Common myeloid progenitor, CD34-positive (primary cell): ENCODE results near the gene DDX54. TPM values are rescaled to one million over a fixed set of nuclear protein-coding genes. Genes with fewer than 3 reads are reported as not detected.

Experiments
- CTCF ChIA-PET: fragments of 350-600 bp; sonication (Branson Sonifier 250); formaldehyde crosslinking; loops from one replicate; lab custom pipeline; 2021; ENCODE audit warnings: antibody characterized with exemption; lab: Charles Lee
- POLR2A ChIA-PET: fragments of 350-600 bp; sonication (Branson Sonifier 250); formaldehyde crosslinking; loops from one replicate; lab custom pipeline; 2021; ENCODE audit warnings: antibody characterized with exemption; lab: Charles Lee
- DNase-seq, 3 donors: peaks; one replicate each; pipeline versions ENCODE4 v3.0.0 to v3.0.0-alpha.2; 2013
- H3K27ac ChIP-seq, 2 experiments: 1 replicate in 1 of 2; 2 replicates in 1 of 2; pipeline ENCODE4 v1.7.0; 2013; ENCODE audit warnings: inconsistent platforms in 2 of 2, low read length in 2 of 2, mild to moderate bottlenecking in 2 of 2, low read depth in 1 of 2, moderate library complexity in 1 of 2; ENCODE audit not compliant: severe bottlenecking in 2 of 2, insufficient read depth in 1 of 2, poor library complexity in 1 of 2
- H3K27me3 ChIP-seq, 5 experiments: replicated peaks in 2 of 5; 1 replicate in 3 of 5; 2 replicates in 2 of 5; pipeline versions ENCODE4 v1.6.1 to v1.7.0; 2013; ENCODE audit warnings: low read length in 4 of 5, mild to moderate bottlenecking in 2 of 5, moderate library complexity in 2 of 5, inconsistent platforms in 1 of 5; ENCODE audit not compliant: insufficient read depth in 5 of 5, control insufficient read depth in 4 of 5
- H3K36me3 ChIP-seq, 4 experiments: 1 replicate in 2 of 4; 2 replicates in 2 of 4; pipeline versions ENCODE4 v1.6.1 to v1.7.0; 2013; ENCODE audit warnings: low read length in 3 of 4, control low read depth in 1 of 4, mild to moderate bottlenecking in 1 of 4; ENCODE audit not compliant: control insufficient read depth in 4 of 4, insufficient read depth in 4 of 4
- H3K4me1 ChIP-seq, 4 experiments: 1 replicate in 3 of 4; 2 replicates in 1 of 4; pipeline versions ENCODE4 v1.6.1 to v1.7.1; 2013; ENCODE audit warnings: low read length in 3 of 4, mild to moderate bottlenecking in 3 of 4, control low read depth in 1 of 4, inconsistent platforms in 1 of 4, moderate library complexity in 1 of 4; ENCODE audit not compliant: control insufficient read depth in 4 of 4, insufficient read depth in 4 of 4; ENCODE audit errors: control extremely low read depth in 1 of 4
- H3K4me3 ChIP-seq, 7 experiments: 1 replicate in 4 of 7; 2 replicates in 3 of 7; pipeline versions ENCODE4 v1.5.1 to v1.7.0; 2013; ENCODE audit warnings: mild to moderate bottlenecking in 7 of 7, low read length in 6 of 7, moderate library complexity in 6 of 7, inconsistent platforms in 2 of 7, low read depth in 2 of 7, control low read depth in 1 of 7; ENCODE audit not compliant: insufficient read depth in 4 of 7, control insufficient read depth in 1 of 7; ENCODE audit errors: extremely low read depth in 1 of 7
- H3K9me3 ChIP-seq, 5 experiments: 1 replicate in 4 of 5; 2 replicates in 1 of 5; pipeline versions ENCODE4 v1.6.1 to v1.7.1; 2013; ENCODE audit warnings: low read length in 4 of 5, mild to moderate bottlenecking in 2 of 5, inconsistent platforms in 1 of 5, low read depth in 1 of 5, moderate library complexity in 1 of 5; ENCODE audit not compliant: control insufficient read depth in 4 of 5, insufficient read depth in 2 of 5; ENCODE audit errors: control extremely low read depth in 1 of 5
- WGBS: methylation state at CpG from one replicate; pipeline ENCODE4 v1.1.5; 2013; ENCODE audit not compliant: insufficient coverage; 5-methylcytosine and 5-hydroxymethylcytosine counted together
- polyA plus RNA-seq: library from polyadenylated mRNA; unstranded; fragments of 120-200 nt; gene quantifications from one replicate; pipeline ENCODE4 v1.2.1, GENCODE V29; 2013

DDX54 gene, protein sequence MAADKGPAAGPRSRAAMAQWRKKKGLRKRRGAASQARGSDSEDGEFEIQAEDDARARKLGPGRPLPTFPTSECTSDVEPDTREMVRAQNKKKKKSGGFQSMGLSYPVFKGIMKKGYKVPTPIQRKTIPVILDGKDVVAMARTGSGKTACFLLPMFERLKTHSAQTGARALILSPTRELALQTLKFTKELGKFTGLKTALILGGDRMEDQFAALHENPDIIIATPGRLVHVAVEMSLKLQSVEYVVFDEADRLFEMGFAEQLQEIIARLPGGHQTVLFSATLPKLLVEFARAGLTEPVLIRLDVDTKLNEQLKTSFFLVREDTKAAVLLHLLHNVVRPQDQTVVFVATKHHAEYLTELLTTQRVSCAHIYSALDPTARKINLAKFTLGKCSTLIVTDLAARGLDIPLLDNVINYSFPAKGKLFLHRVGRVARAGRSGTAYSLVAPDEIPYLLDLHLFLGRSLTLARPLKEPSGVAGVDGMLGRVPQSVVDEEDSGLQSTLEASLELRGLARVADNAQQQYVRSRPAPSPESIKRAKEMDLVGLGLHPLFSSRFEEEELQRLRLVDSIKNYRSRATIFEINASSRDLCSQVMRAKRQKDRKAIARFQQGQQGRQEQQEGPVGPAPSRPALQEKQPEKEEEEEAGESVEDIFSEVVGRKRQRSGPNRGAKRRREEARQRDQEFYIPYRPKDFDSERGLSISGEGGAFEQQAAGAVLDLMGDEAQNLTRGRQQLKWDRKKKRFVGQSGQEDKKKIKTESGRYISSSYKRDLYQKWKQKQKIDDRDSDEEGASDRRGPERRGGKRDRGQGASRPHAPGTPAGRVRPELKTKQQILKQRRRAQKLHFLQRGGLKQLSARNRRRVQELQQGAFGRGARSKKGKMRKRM
- polyA plus RNA-seq = 54.3 TPM

DNA sequence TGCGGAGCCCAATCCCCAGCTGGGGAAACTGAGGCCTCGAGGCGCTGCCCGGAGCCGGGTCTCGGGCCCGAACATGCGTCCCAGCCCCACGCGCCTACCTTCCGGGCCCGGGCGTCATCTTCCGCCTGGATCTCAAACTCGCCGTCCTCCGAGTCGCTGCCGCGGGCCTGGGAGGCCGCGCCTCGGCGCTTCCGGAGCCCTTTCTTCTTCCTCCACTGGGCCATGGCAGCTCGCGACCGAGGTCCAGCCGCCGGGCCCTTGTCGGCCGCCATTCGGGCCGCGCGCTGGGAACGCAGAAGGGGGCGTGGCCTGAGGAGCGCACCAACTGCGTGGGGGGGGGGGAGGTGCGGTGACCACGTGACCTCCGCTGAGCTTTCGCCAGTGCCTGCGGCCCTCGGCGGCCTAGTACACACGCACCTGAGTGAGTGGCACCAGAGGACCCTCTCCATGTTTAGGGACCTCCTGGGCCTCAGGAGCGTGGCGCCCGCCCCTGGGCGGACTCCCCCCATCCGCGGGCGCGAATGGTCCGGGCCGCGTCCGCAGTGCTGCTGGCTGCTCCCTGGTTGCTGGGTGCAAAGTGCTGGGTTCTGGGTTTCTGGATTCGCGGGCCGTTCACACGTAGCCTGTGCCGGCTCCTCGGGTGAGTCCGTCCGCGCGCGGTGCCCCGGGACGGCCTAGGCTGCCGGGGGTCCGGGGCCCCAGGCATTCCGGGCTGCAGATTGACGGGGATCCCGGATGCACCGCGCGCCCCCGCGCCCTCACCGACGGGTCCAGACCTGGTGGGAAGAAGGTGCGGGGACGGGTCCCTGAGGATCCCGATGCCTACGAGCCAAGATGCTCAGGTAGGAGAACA, at the start of gene DDX54, which contains the start of gene RITA1:
TSS of gene DDX54 (minus strand) at position 299 of the 853 bp plus-strand sequence. CDS start at position 272, 27 bp downstream.
TSS of gene RITA1 (plus strand) at position 542 of the 853 bp plus-strand sequence. CDS start 1,026 bp downstream, outside the sequence.
- H3K27ac ChIP-seq = peak within 1 kb of the TSS; percentile 96 to 97
- CTCF ChIA-PET = interaction anchor here (0.6 to 3.5 kb wide), 4 partner anchors 11 to 70 kb away, joined by 3 to 17 read pairs (median 8); no protein-coding TSS in a partner anchor
- POLR2A ChIA-PET = interaction anchor here (0.7 to 1.3 kb wide), 3 partner anchors 23 to 48 kb away, joined by 3 read pairs; no protein-coding TSS in a partner anchor
- DNase-seq = peak; percentile 73 to 88 (median 81)
- peaks cover 0 to 26% (median 22%) of the 10 kb centered on the region in 4 experiments for H3K4me1 ChIP-seq
- H3K4me3 ChIP-seq = peak within 1 kb of the TSS; percentile 74 to 90 (median 85)
- no peaks in the 10 kb centered on the region for H3K9me3 ChIP-seq
- H3K27me3 ChIP-seq = no peaks in the 10 kb centered on the region
- peaks cover 4 to 43% (median 11%) of the 10 kb centered on the region in 4 experiments for H3K36me3 ChIP-seq
- WGBS = under 1% methylated on average over 82 of the region's 89 CpGs

DNA sequence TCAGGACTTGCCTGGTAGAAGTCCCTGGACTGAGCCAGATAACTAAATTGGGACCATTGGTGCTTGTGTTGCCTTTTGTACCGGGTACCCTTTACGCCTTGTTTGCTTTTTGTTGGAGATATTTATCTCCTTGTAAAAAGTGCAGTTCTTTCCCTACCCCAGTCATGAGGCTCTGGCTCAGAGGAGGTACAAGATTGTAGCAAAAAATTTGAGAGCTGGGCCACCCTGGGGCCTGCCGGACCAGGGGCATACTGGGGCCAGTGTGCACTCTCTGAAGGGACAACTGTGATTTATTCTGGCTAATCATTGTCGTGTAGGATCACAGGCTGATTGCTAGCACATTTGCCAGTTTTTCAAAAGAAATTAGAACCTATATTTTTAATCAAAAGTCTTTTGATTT, 49.2 kb upstream of the DDX54 start:
- 92% methylated on average over 4 of the region's 4 CpGs for WGBS
- ChIA-PET CTCF (interaction anchor here (2.6 to 10.0 kb wide), 3 partner anchors 11 to 38 kb away, joined by 22 to 91 read pairs (median 44); partner anchors contain the start of gene TPCN1), POLR2A (no interaction called here)
- Histone ChIP-seq H3K27me3 (no peaks in the 10 kb centered on the region), H3K36me3 (peaks cover 0 to 23% (median 5%) of the 10 kb centered on the region in 4 experiments), H3K4me3 (no peak overlapping the region), H3K4me1 (peaks cover 8 to 77% (median 64%) of the 10 kb centered on the region in 4 experiments), H3K27ac (no peak overlapping the region), H3K9me3 (no peaks in the 10 kb centered on the region)
- no peak for DNase-seq

DNA sequence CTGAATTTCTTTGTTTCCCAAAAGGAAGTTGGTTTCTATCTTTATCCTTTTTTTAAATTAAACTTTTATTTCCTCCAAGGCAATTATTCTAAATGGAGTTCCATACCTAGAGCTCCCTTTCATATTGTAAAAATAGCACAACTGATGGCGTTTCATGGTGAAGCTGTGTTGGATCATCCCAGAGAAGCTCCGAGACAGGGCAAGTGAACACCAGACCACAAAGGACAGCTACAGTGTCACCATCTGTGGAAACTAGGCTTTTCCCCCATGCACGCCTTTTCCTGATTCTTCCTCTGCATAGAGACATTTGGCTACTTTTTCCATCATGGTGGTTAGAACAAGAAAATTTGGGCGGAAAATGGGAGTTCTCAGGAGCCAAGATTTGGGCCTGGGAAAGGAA, 48.7 kb upstream of the DDX54 start:
- H3K27ac ChIP-seq = peak overlapping the region in 1 of 2 experiments; percentile 50
- ChIA-PET CTCF (interaction anchor here (1.2 to 10.0 kb wide), 6 partner anchors 11 to 50 kb away, joined by 4 to 91 read pairs (median 20); partner anchors contain the start of gene TPCN1), POLR2A (no interaction called here)
- H3K36me3 ChIP-seq = peaks cover 0 to 21% (median 5%) of the 10 kb centered on the region in 4 experiments
- DNase-seq = no peak
- peaks cover 8 to 77% (median 64%) of the 10 kb centered on the region in 4 experiments for H3K4me1 ChIP-seq
- peak overlapping the region in 1 of 7 experiments; percentile 68 for H3K4me3 ChIP-seq
- no peaks in the 10 kb centered on the region for H3K27me3 ChIP-seq
- 97% methylated on average over 4 of the region's 4 CpGs for WGBS
- no peaks in the 10 kb centered on the region for H3K9me3 ChIP-seq

DNA sequence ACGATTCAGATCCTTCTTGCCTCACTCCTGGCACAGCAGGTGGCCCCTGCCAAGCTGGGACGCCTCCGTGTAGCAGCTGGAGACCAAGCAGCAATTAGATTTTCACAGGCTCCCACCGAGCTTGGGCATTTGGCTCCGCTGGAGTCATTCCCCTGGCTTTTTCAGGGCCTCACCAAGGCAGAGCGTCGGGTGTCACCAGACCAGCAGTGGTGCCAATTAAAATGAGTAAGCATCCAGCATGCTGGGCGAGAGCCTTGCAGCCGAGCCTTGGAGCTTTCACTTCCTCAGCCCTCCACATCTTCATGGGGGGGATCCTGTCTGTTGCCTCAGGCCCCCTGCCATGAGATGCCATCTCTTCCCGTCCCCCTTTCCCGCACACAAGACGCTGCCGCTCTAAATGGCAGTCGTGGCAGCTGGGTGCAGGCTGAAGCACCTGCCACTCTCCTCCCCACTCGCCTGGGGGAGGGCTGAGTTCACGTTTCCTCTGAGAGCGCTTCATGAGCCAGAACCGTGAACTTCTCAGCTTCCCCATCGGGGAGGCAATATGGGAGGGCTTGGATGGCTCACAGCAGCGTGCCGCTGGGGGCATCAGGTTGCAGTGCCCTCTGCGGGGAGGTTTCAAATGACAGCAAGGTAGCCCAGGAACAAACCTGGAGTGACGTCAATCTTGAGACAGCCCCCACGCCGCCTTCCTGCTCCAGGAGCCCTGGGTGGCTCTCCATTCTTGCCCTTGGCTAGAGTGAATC, 47.7 kb upstream of the DDX54 start:
- H3K4me3 ChIP-seq = peak overlapping the region in 4 of 7 experiments; percentile 6 to 68 (median 48)
- peaks cover 0 to 22% (median 5%) of the 10 kb centered on the region in 4 experiments for H3K36me3 ChIP-seq
- peak overlapping the region; percentile 53 to 65 for H3K27ac ChIP-seq
- H3K9me3 ChIP-seq = no peaks in the 10 kb centered on the region
- WGBS = 9% methylated on average over 15 of the region's 25 CpGs
- H3K4me1 ChIP-seq = peaks cover 4 to 71% (median 57%) of the 10 kb centered on the region in 4 experiments
- no peaks in the 10 kb centered on the region for H3K27me3 ChIP-seq
- CTCF ChIA-PET = interaction anchor here (0.5 to 10.0 kb wide), 13 partner anchors 10 to 188 kb away, joined by 3 to 91 read pairs (median 5); partner anchors contain the start of gene TPCN1
- POLR2A ChIA-PET = interaction anchor here (0.8 to 1.9 kb wide), 4 partner anchors 25 to 48 kb away, joined by 3 to 12 read pairs (median 3); partner anchors contain the start of genes DDX54 and RITA1
- peak; percentile 95 to 97 (median 96) for DNase-seq

DNA sequence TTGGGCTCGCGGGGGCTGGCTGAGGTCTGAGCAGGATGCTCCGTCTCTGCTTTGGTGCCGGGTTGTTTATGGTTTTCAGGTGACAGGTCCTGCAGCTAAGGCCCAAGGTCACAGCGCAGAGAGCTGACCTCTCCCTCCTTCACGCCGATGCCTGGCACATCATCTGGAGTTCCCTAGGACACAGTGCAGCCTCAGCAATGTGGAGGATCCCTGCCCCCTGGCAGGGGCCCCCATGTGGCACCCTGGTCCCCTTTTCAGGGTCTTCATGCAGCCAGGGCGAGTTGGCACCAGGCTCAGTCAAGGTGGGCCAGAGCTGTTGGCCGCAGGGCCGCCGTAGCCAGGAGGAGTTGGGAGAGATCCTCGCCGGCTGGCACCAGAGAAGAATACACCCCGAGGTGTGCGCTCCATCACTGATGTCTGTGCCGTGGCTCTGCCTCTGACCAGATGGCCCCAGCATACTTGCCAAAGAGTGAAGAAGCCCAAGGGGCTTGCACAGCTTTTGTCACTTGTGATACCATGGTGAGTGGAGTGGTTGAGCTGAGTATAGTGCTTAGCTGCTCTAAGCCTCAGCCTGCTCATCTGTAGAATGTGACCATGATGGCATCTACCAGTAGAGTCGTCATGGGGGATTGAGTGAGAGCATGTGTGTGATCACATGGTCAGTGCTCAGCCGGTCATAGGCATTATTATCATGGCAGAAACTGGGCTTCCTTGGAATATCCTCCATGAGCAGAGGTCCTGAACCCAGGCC, 47.0 kb upstream of the DDX54 start:
- H3K9me3 ChIP-seq = no peaks in the 10 kb centered on the region
- peak overlapping the region in 2 of 7 experiments; percentile 56 to 68 for H3K4me3 ChIP-seq
- H3K27me3 ChIP-seq = no peaks in the 10 kb centered on the region
- ChIA-PET CTCF (interaction anchor here (0.8 to 10.0 kb wide), 12 partner anchors 9 to 188 kb away, joined by 3 to 91 read pairs (median 8); partner anchors contain the start of gene TPCN1), POLR2A (interaction anchor here (0.7 to 1.9 kb wide), 3 partner anchors 24 to 47 kb away, joined by 3 to 12 read pairs (median 3); partner anchors contain the start of genes DDX54 and RITA1)
- no peak for DNase-seq
- peaks cover 0 to 27% (median 7%) of the 10 kb centered on the region in 4 experiments for H3K36me3 ChIP-seq
- H3K27ac ChIP-seq = peak overlapping the region; percentile 25 to 65
- H3K4me1 ChIP-seq = peaks cover 2 to 64% (median 50%) of the 10 kb centered on the region in 4 experiments
- 97% methylated on average over 18 of the region's 18 CpGs for WGBS
